ENCODE measurements around the gene DPYSL5.

DNA sequence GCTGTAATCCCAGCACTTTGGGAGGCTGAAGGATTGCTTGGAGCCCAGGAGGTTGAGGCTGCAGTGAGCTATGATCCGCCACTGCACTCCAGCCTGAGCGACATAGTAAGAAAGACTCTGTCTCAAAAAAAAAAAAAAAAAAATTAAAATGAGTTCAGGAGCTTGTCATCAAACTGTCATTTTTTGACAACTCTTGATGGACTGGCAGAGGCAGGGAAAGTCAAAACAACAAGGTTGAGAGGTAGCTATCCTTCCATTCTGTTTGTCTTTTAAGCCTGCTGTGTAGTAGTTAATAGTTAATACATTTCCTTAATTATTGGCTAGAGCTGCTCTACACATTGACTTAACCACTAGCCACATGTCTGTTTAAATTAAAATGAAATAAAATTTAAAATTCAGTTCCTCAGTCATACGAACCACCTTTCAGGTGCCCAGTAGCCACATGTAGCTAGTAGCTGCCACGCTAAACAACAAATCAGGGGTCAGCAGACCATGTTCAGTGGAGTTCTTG lies 22.7 kb downstream of the DPYSL5 start:
- TF ChIP-seq CTCF (IDR thresholded peaks at IDR 0.05) = no peak
- TF ChIP-seq EZH2 (IDR thresholded peaks at IDR 0.05; ENCODE audit: borderline replicate concordance, insufficient read depth, low read depth, low read length, poor library complexity, severe bottlenecking) = no peak

All from B cell (primary cell).